IMR-90 (cell line): ENCODE results near the gene CREBBP. TPM values are rescaled to one million over a fixed set of nuclear protein-coding genes. Genes with fewer than 3 reads are reported as not detected.
A peak's percentile ranks its signal among the peaks of the same experiment; 100 is the strongest.

Experiments
- ATAC-seq: fragments of 200-7000 bp; cut with Tn5 transposase; 2 replicates; pipeline ENCODE4 v1.9.1; 2020; ENCODE audit warnings: low read depth, mild to moderate bottlenecking, moderate library complexity
- BruUV-seq: library from RNA; stranded (reverse); fragments of 400-500 nt; replicated peaks from 2 replicates; lab custom pipeline; 2021; lab: Mats Ljungman, UMichigan
- CTCF ChIA-PET: fragments of 300-600 bp; formaldehyde crosslinking; extraction: SDS; loops from one replicate; lab custom pipeline; 2021; ENCODE audit warnings: antibody characterized with exemption; lab: Yijun Ruan, JAX
- POLR2A ChIA-PET: fragments of 300-600 bp; sonication (Branson Sonifier 250); formaldehyde crosslinking; loops from one replicate; lab custom pipeline; 2022; ENCODE audit warnings: antibody characterized with exemption; ENCODE audit not compliant: unreplicated experiment; lab: Charles Lee
- DNase-seq: peaks from one replicate; pipeline ENCODE4 v3.0.0; 2013
- H2AFZ ChIP-seq: replicated peaks from 2 replicates; pipeline ENCODE3; 2013; ENCODE audit warnings: low read length, mild to moderate bottlenecking; ENCODE audit not compliant: poor library complexity
- H2AK5ac ChIP-seq: 2 replicates; pipeline ENCODE4 v1.6.1; 2013; ENCODE audit warnings: low read depth, low read length, inconsistent platforms
- H2AK9ac ChIP-seq: replicated peaks from 2 replicates; pipeline ENCODE3; 2013; ENCODE audit warnings: mild to moderate bottlenecking, low read depth, low read length, moderate library complexity; ENCODE audit not compliant: poor library complexity
- H2BK120ac ChIP-seq: 2 replicates; pipeline ENCODE4 v1.6.1; 2013; ENCODE audit warnings: low read depth, low read length, inconsistent platforms
- H2BK15ac ChIP-seq: 3 replicates; pipeline ENCODE4 v1.6.1; 2013; ENCODE audit warnings: low read depth, low read length, inconsistent platforms
- H2BK20ac ChIP-seq: 2 replicates; pipeline ENCODE4 v1.6.1; 2013; ENCODE audit warnings: low read depth, mild to moderate bottlenecking, inconsistent platforms, low read length, moderate library complexity
- H2BK5ac ChIP-seq: 2 replicates; pipeline ENCODE4 v1.6.1; 2013; ENCODE audit warnings: mild to moderate bottlenecking, low read depth, low read length, inconsistent platforms; ENCODE audit not compliant: poor library complexity, severe bottlenecking
- H3K14ac ChIP-seq: replicated peaks from 2 replicates; pipeline ENCODE4 v1.6.1; 2013; ENCODE audit warnings: low read depth, low read length, inconsistent platforms
- H3K18ac ChIP-seq: 2 replicates; pipeline ENCODE4 v1.6.1; 2013; ENCODE audit warnings: low read depth, low read length, control low read depth
- H3K23ac ChIP-seq: 2 replicates; pipeline ENCODE4 v1.6.1; 2013; ENCODE audit warnings: low read depth, low read length, inconsistent platforms
- H3K27ac ChIP-seq: 2 replicates; pipeline ENCODE4 v1.5.1; 2013; ENCODE audit warnings: mild to moderate bottlenecking, control low read depth, low read length; ENCODE audit not compliant: insufficient read depth
- H3K27me3 ChIP-seq: 2 replicates; pipeline ENCODE4 v1.6.1; 2013; ENCODE audit warnings: low read length; ENCODE audit not compliant: control insufficient read depth, insufficient read depth
- H3K36me3 ChIP-seq: 2 replicates; pipeline ENCODE4 v1.6.1; 2013; ENCODE audit warnings: low read length, mixed read lengths; ENCODE audit not compliant: control insufficient read depth, insufficient read depth
- H3K4ac ChIP-seq: 2 replicates; pipeline ENCODE4 v1.6.1; 2013; ENCODE audit warnings: low read depth, low read length, inconsistent platforms
- H3K4me1 ChIP-seq: 2 replicates; pipeline ENCODE4 v1.6.1; 2013; ENCODE audit warnings: low read length, mixed read lengths; ENCODE audit not compliant: control insufficient read depth, insufficient read depth
- H3K4me2 ChIP-seq: 2 replicates; pipeline ENCODE4 v1.6.1; 2013; ENCODE audit warnings: low read depth, mild to moderate bottlenecking, control low read depth, low read length, moderate library complexity
- H3K4me3 ChIP-seq: 2 replicates; pipeline ENCODE4 v1.5.1; 2013; ENCODE audit warnings: low read depth, mild to moderate bottlenecking, control low read depth, low read length, moderate library complexity; ENCODE audit not compliant: insufficient read depth
- H3K56ac ChIP-seq: 2 replicates; pipeline ENCODE4 v1.6.1; 2013; ENCODE audit warnings: low read length, inconsistent platforms; ENCODE audit not compliant: insufficient read depth; ENCODE audit errors: extremely low read depth
- H3K79me1 ChIP-seq, 2 experiments: 2 replicates each; pipeline ENCODE4 v1.6.1; 2013; ENCODE audit warnings: low read length in 2 of 2, inconsistent platforms in 1 of 2, low read depth in 1 of 2
- H3K9ac ChIP-seq: 2 replicates; pipeline ENCODE4 v1.6.1; 2013; ENCODE audit warnings: low read depth, low read length, control low read depth
- H3K9me1 ChIP-seq: 2 replicates; pipeline ENCODE4 v1.6.1; 2013; ENCODE audit warnings: low read length, inconsistent platforms; ENCODE audit not compliant: insufficient read depth
- H3K9me3 ChIP-seq: 2 replicates; pipeline ENCODE4 v1.6.1; 2013; ENCODE audit warnings: low read length; ENCODE audit not compliant: control insufficient read depth, insufficient read depth
- H4K20me1 ChIP-seq: 2 replicates; pipeline ENCODE4 v1.6.1; 2013; ENCODE audit warnings: low read length, inconsistent platforms; ENCODE audit not compliant: insufficient read depth
- H4K5ac ChIP-seq: 2 replicates; pipeline ENCODE4 v1.6.1; 2013; ENCODE audit warnings: mild to moderate bottlenecking, low read depth, low read length, control low read depth
- H4K8ac ChIP-seq, 2 experiments: 2 replicates each; pipeline ENCODE4 v1.6.1; 2013; ENCODE audit warnings: low read depth in 2 of 2, low read length in 2 of 2, control low read depth in 1 of 2, inconsistent platforms in 1 of 2
- H4K91ac ChIP-seq: 2 replicates; pipeline ENCODE4 v1.6.1; 2013; ENCODE audit warnings: low read depth, low read length, inconsistent platforms; ENCODE audit not compliant: insufficient read depth
- CEBPB ChIP-seq: IDR thresholded peaks from 2 replicates; pipeline ENCODE4 v1.6.1; 2012; ENCODE audit warnings: low read depth, low read length, improper control_type of control experiment
- FOS ChIP-seq: fragments of 150-350 bp; IDR thresholded peaks from 2 replicates; pipeline ENCODE4 v1.6.1; 2016; ENCODE audit warnings: low read depth, low read length
- MXI1 ChIP-seq: IDR thresholded peaks from 2 replicates; pipeline ENCODE4 v1.6.1; 2012; ENCODE audit warnings: low read depth, mild to moderate bottlenecking, low read length, moderate library complexity, borderline replicate concordance
- SMC3 ChIP-seq: fragments of 150-350 bp; IDR thresholded peaks from 2 replicates; pipeline ENCODE4 v1.6.1; 2016; ENCODE audit warnings: low read depth, mild to moderate bottlenecking, antibody characterized with exemption, low read length, moderate library complexity
- WGBS, 2 experiments: methylation state at CpG; one replicate each; pipeline versions ENCODE4 v1.1.5 to v1.1.7; 2013; ENCODE audit warnings: missing lambda C conversion rate in 2 of 2; ENCODE audit not compliant: insufficient read length in 1 of 2; ENCODE audit errors: extremely low coverage in 2 of 2; 5-methylcytosine and 5-hydroxymethylcytosine counted together
- dilution Hi-C: fragments of 300-500 bp; cut with HindIII; formaldehyde crosslinking; loops from one replicate; pipeline ENCODE4 v1.14.3; 2018; ENCODE audit warnings: low sequenced_read_pairs; ENCODE audit not compliant: unreplicated experiment
- in situ Hi-C: fragments of 300-500 bp; cut with MboI; formaldehyde crosslinking; loops from 3 replicates; pipeline ENCODE4 v1.14.3; 2019; ENCODE audit warnings: low sequenced_read_pairs, inconsistent platforms, mixed read lengths
- intact Hi-C: fragments of 100-400 bp; cut with micrococcal nuclease; formaldehyde crosslinking; loops from 2 replicates; pipeline ENCODE4 v1.10.0; 2022
- polyA plus RNA-seq, 3 experiments: library from polyadenylated mRNA; depleted of rRNA; stranded (reverse); fragments of >200 nt; gene quantifications; 2 replicates each; pipeline ENCODE4 v1.2.3, GENCODE V29; 2012; ENCODE audit warnings: low replicate concordance in 1 of 3
- total RNA-seq: library from RNA; depleted of rRNA; stranded (reverse); fragments of >200 nt; gene quantifications from 2 replicates; pipeline ENCODE4 v1.2.3, GENCODE V29; 2012

Gene CREBBP
- total and polyA plus RNA-seq, 2 of the 4 experiments (the other 2 are of a cell fraction), result 7.3 to 12.5 TPM

DNA sequence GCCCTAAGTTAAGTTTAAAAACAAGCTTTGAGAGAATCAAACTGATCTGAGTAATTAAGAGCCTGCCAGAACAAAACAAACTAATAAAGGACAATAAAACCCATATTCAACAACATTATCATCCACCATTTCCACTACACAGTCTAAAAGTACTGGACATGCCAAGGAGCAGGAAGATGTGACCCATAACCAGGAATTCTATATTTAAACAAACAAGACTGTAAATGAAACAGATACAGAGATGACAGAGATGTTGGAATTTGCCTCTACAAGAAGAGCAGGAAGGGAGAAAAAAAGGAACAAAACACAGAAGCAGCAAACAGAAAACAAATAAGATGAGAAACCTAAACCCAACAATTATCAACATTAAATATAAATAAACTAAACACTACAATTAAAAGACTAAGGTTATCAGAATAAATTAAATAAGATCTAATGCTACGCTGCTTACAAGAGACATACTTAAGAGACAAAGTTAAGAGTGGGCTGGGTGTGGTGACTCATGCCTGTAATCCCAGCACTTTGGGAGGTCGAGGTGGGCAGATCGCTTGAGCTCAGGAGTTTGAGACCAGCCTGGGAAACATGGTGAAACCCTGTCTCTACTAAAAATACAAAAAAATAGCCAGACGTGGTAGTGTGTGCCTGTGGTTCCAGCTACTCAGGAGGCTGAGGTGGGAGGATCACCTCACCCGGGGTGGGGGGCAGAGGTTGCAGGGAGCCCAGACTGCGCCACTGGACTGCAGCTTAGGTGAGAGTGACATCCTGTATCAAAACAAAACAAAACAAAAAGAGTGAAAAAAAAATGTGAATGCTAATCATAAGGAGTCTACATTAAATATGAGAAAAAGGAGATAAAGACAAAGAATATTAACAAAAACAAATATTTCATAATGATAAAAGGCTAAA is 50.6 kb downstream of the CREBBP start:
- peak overlapping the region; percentile 92 for H2AK5ac ChIP-seq
- H3K4me3 ChIP-seq, result no peak overlapping the region
- no peak overlapping the region for H3K56ac ChIP-seq
- H3K4me1 ChIP-seq, result peaks cover 10% of the 10 kb centered on the region
- H4K5ac ChIP-seq, result peak overlapping the region; percentile 92; the same call in 1 of the 2 replicates
- TF ChIP-seq MXI1 (no peak), FOS (0 out of 2 replicates have a peak, but pooled peaks have one; percentile 11), CEBPB (no peak), SMC3 (no peak)
- POLR2A ChIA-PET, result interaction anchor here (0.5 kb wide), 1 partner anchor 216 kb away, joined by 7 read pairs; no protein-coding TSS in a partner anchor
- peak overlapping the region; percentile 67; the same call in 1 of the 2 replicates for H3K4ac ChIP-seq
- 67% methylated on average over 1 of the region's 6 CpGs; no CpG with 5 or more reads in 1 of the 2 experiments for WGBS, 2 experiments
- no peaks in the 10 kb centered on the region for H3K27me3 ChIP-seq
- peaks cover 82% of the 10 kb centered on the region for H4K20me1 ChIP-seq
- peak overlapping the region in 1 of 2 experiments; percentile 57; a peak in 2 of 4 replicates for H4K8ac ChIP-seq
- H2BK5ac ChIP-seq, result peak overlapping the region; percentile 89
- peaks cover 4% of the 10 kb centered on the region; the same call in 1 of the 2 replicates for H3K9me3 ChIP-seq
- dilution Hi-C loops (no loop called here), intact Hi-C loops (loop anchor here (5.0 kb wide), 1 partner anchor 42 kb away; no protein-coding TSS in a partner anchor), in situ Hi-C loops (no loop called here)
- peak overlapping the region; percentile 56; the same call in 1 of the 2 replicates for H2BK120ac ChIP-seq
- peak overlapping the region; percentile 36; the same call in 1 of the 2 replicates for H3K27ac ChIP-seq
- H3K36me3 ChIP-seq, result peaks cover 7% of the 10 kb centered on the region
- peak overlapping the region; percentile 97; the same call in 1 of the 2 replicates for H3K18ac ChIP-seq
- H3K23ac ChIP-seq, result peak overlapping the region; percentile 61
- DNase-seq (peak; percentile 72), ATAC-seq (peak; percentile 84)
- H3K9ac ChIP-seq, result no peak overlapping the region
- no peak overlapping the region for H2AK9ac ChIP-seq
- peak overlapping the region; percentile 58; the same call in 1 of the 2 replicates for H3K14ac ChIP-seq
- H3K4me2 ChIP-seq, result peak overlapping the region; percentile 73
- H2AFZ ChIP-seq, result no peak overlapping the region
- BruUV-seq, result no TSS peak
- H4K91ac ChIP-seq, result no peak overlapping the region
- peak overlapping the region; percentile 38 for H2BK20ac ChIP-seq
- H2BK15ac ChIP-seq, result 0 out of 3 replicates have a peak overlapping the region, but pooled peaks have one; percentile 29
- peaks cover 13% of the 10 kb centered on the region for H3K9me1 ChIP-seq
- peaks cover 22 to 70% of the 10 kb centered on the region in 2 experiments for H3K79me1 ChIP-seq
- CTCF ChIA-PET, result no interaction called here
